ENCODE data around the gene LIN52. TPM values are rescaled to one million over a fixed set of nuclear protein-coding genes. Genes with fewer than 3 reads are reported as not detected.
A peak's percentile ranks its signal among the peaks of the same experiment; 100 is the strongest.

The LIN52 gene
- total RNA-seq, 1 experiment from 2014 or later, result 16.9 TPM

DNA sequence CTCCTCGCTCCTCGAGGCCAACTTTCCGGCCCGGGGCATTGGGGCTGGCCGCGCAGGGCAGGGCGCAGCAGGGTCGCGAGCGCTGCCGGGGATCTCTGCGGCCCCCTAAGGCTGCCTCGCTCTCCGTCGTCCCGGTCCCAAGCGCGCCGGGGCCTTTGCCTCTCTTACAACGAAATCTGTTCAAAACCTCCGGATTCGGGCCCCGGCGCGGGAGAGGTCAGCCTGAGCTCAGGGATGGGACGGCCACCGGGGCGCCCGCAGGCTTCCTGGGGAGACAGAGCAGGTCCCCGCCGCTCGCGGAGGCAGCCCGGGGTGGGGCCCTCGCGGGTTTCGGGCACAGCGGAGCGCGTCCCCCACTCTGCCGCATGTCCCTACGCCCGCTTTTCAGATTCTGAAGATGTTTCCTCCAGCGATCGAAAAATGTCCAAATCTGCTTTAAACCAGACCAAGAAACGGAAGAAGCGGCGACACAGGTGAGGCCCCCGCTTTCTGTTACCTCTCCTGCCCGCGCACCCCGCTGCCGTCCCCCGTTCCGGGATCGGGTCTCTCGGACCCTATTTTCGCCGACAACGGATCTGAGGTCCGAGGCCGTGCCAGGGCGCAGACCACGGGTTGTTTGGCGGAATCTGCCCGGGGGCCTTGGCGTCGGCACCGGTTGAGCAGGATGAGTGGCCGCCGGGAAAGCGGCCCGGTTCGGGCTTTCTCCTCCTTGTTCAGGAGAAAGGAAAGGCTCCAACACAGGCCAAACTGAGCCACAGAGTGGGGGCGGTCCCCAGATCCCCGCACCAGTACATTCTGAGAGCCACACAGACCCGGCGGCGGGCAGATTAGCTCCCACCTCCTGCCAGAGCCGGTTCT is 156.3 kb downstream of the LIN52 start:
- no peak overlapping the region for H3K27ac ChIP-seq (ENCODE audit: low read depth, low read length, poor library complexity, severe bottlenecking)
- TF ChIP-seq, protein P1, sequence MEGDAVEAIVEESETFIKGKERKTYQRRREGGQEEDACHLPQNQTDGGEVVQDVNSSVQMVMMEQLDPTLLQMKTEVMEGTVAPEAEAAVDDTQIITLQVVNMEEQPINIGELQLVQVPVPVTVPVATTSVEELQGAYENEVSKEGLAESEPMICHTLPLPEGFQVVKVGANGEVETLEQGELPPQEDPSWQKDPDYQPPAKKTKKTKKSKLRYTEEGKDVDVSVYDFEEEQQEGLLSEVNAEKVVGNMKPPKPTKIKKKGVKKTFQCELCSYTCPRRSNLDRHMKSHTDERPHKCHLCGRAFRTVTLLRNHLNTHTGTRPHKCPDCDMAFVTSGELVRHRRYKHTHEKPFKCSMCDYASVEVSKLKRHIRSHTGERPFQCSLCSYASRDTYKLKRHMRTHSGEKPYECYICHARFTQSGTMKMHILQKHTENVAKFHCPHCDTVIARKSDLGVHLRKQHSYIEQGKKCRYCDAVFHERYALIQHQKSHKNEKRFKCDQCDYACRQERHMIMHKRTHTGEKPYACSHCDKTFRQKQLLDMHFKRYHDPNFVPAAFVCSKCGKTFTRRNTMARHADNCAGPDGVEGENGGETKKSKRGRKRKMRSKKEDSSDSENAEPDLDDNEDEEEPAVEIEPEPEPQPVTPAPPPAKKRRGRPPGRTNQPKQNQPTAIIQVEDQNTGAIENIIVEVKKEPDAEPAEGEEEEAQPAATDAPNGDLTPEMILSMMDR (conservative IDR thresholded peaks at IDR 0.05; ENCODE audit: low read depth, low read length), result no peak
- peak; percentile 100 for TF ChIP-seq EZH2 (IDR thresholded peaks at IDR 0.05; ENCODE audit: borderline replicate concordance, low read depth, low read length, poor library complexity, severe bottlenecking)
- intact Hi-C loops (cut with micrococcal nuclease; ENCODE audit: unreplicated experiment), result no loop called here
- H3K4me3 ChIP-seq (ENCODE audit: low read depth, low read length, poor library complexity, severe bottlenecking), result no peak overlapping the region
- ChIA-PET CTCF (no interaction called here), POLR2A (ENCODE audit: low non-redundant PET) (interaction anchor here (0.6 kb wide), 1 partner anchor 1409 kb away, joined by 3 read pairs; no protein-coding TSS in a partner anchor)
- no peaks in the 10 kb centered on the region for H3K36me3 ChIP-seq (ENCODE audit: insufficient read depth, low read length, poor library complexity, severe bottlenecking)
- no peak for DNase-seq (ENCODE audit: low spot score)
- no TSS peak for BruUV-seq (replicated peaks)
- no peaks in the 10 kb centered on the region for H3K4me1 ChIP-seq (ENCODE audit: insufficient read depth, low read length, poor library complexity, severe bottlenecking)
- H3K9me3 ChIP-seq (ENCODE audit: low read depth, low read length, poor library complexity, severe bottlenecking), result no peaks in the 10 kb centered on the region
- H3K27me3 ChIP-seq (replicated peaks; ENCODE audit: insufficient read depth, low read depth, low read length, poor library complexity), result peaks cover 81% of the 10 kb centered on the region

DNA sequence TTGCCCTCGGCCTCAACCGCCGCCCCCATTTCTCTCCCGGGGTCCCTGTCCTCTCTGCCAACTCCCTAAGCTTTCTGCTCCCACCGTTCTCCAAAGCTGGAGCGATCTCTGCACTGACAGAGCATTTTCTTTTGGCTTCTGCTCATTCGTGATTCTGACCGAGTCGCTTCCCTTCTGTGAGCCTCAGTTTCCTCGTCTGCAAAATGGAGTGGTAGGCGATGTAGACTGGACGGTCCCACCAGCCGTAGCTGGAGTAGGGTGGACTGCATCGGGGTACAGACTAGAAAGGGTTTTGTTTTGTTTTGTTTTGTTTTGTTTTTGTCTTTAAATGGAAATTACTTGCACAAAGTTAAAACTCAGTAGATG is 156.9 kb downstream of the LIN52 start:
- intact Hi-C loops (cut with micrococcal nuclease; ENCODE audit: unreplicated experiment), result no loop called here
- H3K27me3 ChIP-seq (replicated peaks; ENCODE audit: insufficient read depth, low read depth, low read length, poor library complexity), result peaks cover 77% of the 10 kb centered on the region
- H3K9me3 ChIP-seq (ENCODE audit: low read depth, low read length, poor library complexity, severe bottlenecking), result no peaks in the 10 kb centered on the region
- TF ChIP-seq EZH2 (IDR thresholded peaks at IDR 0.05; ENCODE audit: borderline replicate concordance, low read depth, low read length, poor library complexity, severe bottlenecking), result no peak
- TF ChIP-seq, protein P1 (conservative IDR thresholded peaks at IDR 0.05; ENCODE audit: low read depth, low read length), result no peak
- CTCF ChIA-PET, result no interaction called here
- no peaks in the 10 kb centered on the region for H3K4me1 ChIP-seq (ENCODE audit: insufficient read depth, low read length, poor library complexity, severe bottlenecking)
- no peak overlapping the region for H3K4me3 ChIP-seq (ENCODE audit: low read depth, low read length, poor library complexity, severe bottlenecking)
- POLR2A ChIA-PET (ENCODE audit: low non-redundant PET), result no interaction called here
- DNase-seq (ENCODE audit: low spot score), result no peak
- no peak overlapping the region for H3K27ac ChIP-seq (ENCODE audit: low read depth, low read length, poor library complexity, severe bottlenecking)
- no TSS peak for BruUV-seq (replicated peaks)
- no peaks in the 10 kb centered on the region for H3K36me3 ChIP-seq (ENCODE audit: insufficient read depth, low read length, poor library complexity, severe bottlenecking)

DNA sequence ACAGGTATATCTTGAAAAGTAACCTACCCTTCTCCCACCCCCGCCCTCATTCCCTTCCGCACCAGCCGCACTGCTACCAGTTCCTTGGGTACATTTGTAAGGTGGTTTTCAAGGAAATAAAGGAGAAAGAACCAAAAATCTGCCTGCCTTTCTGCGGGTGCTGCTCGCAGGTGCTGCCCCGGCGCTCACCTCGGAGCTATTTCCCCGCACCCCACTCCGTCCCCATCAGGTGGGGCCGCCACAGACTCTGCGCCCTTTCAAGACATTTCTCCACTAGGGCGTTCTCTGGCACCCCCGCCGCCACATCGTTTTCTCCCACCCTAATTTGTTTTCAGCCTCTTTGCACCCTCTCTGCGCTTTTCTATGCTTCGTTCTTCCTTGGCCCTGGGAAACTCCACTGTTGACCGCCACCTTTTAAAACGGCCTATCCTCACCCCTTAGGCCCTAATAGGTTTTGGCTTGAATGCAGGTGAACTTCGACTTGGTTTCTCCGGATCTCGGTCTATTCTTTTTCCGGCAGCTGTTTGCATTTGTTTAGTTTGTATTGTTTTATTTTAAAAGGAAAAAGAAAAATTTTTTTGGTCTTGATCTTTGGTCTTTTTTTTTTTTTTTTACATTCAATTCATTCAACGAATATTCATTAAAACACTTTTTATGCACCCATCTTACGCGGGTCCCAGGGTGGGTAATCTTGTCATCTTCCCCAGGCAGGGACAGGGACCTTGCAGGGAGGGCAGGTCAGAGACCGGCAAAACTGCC is 157.4 kb downstream of the LIN52 start:
- intact Hi-C loops (cut with micrococcal nuclease; ENCODE audit: unreplicated experiment), result no loop called here
- no peaks in the 10 kb centered on the region for H3K4me1 ChIP-seq (ENCODE audit: insufficient read depth, low read length, poor library complexity, severe bottlenecking)
- DNase-seq (ENCODE audit: low spot score), result no peak
- ChIA-PET POLR2A (ENCODE audit: low non-redundant PET) (no interaction called here), CTCF (interaction anchor here (0.7 kb wide), 1 partner anchor 13 kb away, joined by 4 read pairs; no protein-coding TSS in a partner anchor)
- H3K4me3 ChIP-seq (ENCODE audit: low read depth, low read length, poor library complexity, severe bottlenecking), result no peak overlapping the region
- no peaks in the 10 kb centered on the region for H3K9me3 ChIP-seq (ENCODE audit: low read depth, low read length, poor library complexity, severe bottlenecking)
- peaks cover 74% of the 10 kb centered on the region for H3K27me3 ChIP-seq (replicated peaks; ENCODE audit: insufficient read depth, low read depth, low read length, poor library complexity)
- TF ChIP-seq, protein P1 (conservative IDR thresholded peaks at IDR 0.05; ENCODE audit: low read depth, low read length), result no peak
- TF ChIP-seq EZH2 (IDR thresholded peaks at IDR 0.05; ENCODE audit: borderline replicate concordance, low read depth, low read length, poor library complexity, severe bottlenecking), result no peak
- no peak overlapping the region for H3K27ac ChIP-seq (ENCODE audit: low read depth, low read length, poor library complexity, severe bottlenecking)
- BruUV-seq (replicated peaks), result no TSS peak
- H3K36me3 ChIP-seq (ENCODE audit: insufficient read depth, low read length, poor library complexity, severe bottlenecking), result no peaks in the 10 kb centered on the region

Data from A673 (cell line).